Endothelial cell (in vitro differentiated cells): ENCODE data around the gene WDFY4. TPM values are rescaled to one million over a fixed set of nuclear protein-coding genes. Genes with fewer than 3 reads are reported as not detected.

Experiments used
- DNase-seq: peaks from one replicate; pipeline ENCODE4 v3.0.0; 2021; ENCODE audit warnings: low spot score
- H3K27ac Mint-ChIP-seq: one replicate; pipeline ENCODE4 v1.8.0; 2021; ENCODE audit warnings: mixed read lengths, inconsistent platforms; ENCODE audit not compliant: unreplicated experiment
- H3K27me3 Mint-ChIP-seq: one replicate; pipeline ENCODE4 v1.8.0; 2021; ENCODE audit warnings: mild to moderate bottlenecking, moderate library complexity, mixed read lengths, inconsistent platforms; ENCODE audit not compliant: unreplicated experiment
- H3K36me3 Mint-ChIP-seq: one replicate; pipeline ENCODE4 v1.8.0; 2021; ENCODE audit warnings: mild to moderate bottlenecking, low read depth, mixed read lengths, inconsistent platforms; ENCODE audit not compliant: unreplicated experiment
- H3K4me1 Mint-ChIP-seq: one replicate; pipeline ENCODE4 v1.8.0; 2021; ENCODE audit warnings: mild to moderate bottlenecking, mixed read lengths, inconsistent platforms; ENCODE audit not compliant: unreplicated experiment
- H3K4me3 Mint-ChIP-seq: one replicate; pipeline ENCODE4 v1.8.0; 2021; ENCODE audit warnings: mild to moderate bottlenecking, mixed read lengths, inconsistent platforms; ENCODE audit not compliant: unreplicated experiment
- H3K9me3 Mint-ChIP-seq: one replicate; pipeline ENCODE4 v1.8.0; 2021; ENCODE audit warnings: mixed read lengths, inconsistent platforms; ENCODE audit not compliant: unreplicated experiment
- CTCF ChIP-seq: fragments of 200-600 bp; sonication (generic); IDR thresholded peaks from one replicate; pipeline ENCODE4 v1.5.0; 2021; ENCODE audit warnings: antibody characterized with exemption; ENCODE audit not compliant: unreplicated experiment
- total RNA-seq: library from RNA; stranded (reverse); fragmentation: NEBNext Ultra II Directional; extraction: Animal tissue kit (Norgen Biotek cat#: 25700); gene quantifications from one replicate; pipeline ENCODE4 v1.2.1, GENCODE V29; 2021; ENCODE audit not compliant: unreplicated experiment

The WDFY4 gene
- total RNA-seq, 1 donor from 2014 or later = 0.54 TPM

- Mint-ChIP-seq H3K4me1 (peaks cover 5% of the 10 kb centered on the region), H3K4me3 (no peak overlapping the region), H3K27me3 (no peaks in the 10 kb centered on the region), H3K9me3 (no peaks in the 10 kb centered on the region), H3K36me3 (no peaks in the 10 kb centered on the region), H3K27ac (no peak overlapping the region)
- no peak for DNase-seq
- no peak for TF ChIP-seq CTCF
Observed at GRCh38 chr10:48740015-48740707, 55.5 kb downstream of the WDFY4 start.

- no peaks in the 10 kb centered on the region for H3K36me3 Mint-ChIP-seq
- no peak for DNase-seq
- H3K9me3 Mint-ChIP-seq = no peaks in the 10 kb centered on the region
- H3K27me3 Mint-ChIP-seq = no peaks in the 10 kb centered on the region
- H3K4me1 Mint-ChIP-seq = peaks cover 5% of the 10 kb centered on the region
- no peak overlapping the region for H3K27ac Mint-ChIP-seq
- H3K4me3 Mint-ChIP-seq = no peak overlapping the region
- TF ChIP-seq CTCF = no peak
Observed at GRCh38 chr10:48740988-48741387, 56.3 kb downstream of the WDFY4 start.

GRCh38 chr10:48742891-48743860 is 58.5 kb downstream of the WDFY4 start:
- Mint-ChIP-seq H3K36me3 (no peaks in the 10 kb centered on the region), H3K4me3 (no peak overlapping the region), H3K27me3 (no peaks in the 10 kb centered on the region), H3K27ac (no peak overlapping the region), H3K4me1 (peaks cover 5% of the 10 kb centered on the region), H3K9me3 (no peaks in the 10 kb centered on the region)
- DNase-seq = no peak
- TF ChIP-seq CTCF = no peak

GRCh38 chr10:48744587-48744986 is 59.9 kb downstream of the WDFY4 start:
- H3K27ac Mint-ChIP-seq = no peak overlapping the region
- H3K27me3 Mint-ChIP-seq = no peaks in the 10 kb centered on the region
- H3K4me3 Mint-ChIP-seq = no peak overlapping the region

More at GRCh38 chr10:48744587-48744986, 59.9 kb downstream of the WDFY4 start:
- Mint-ChIP-seq H3K9me3 (no peaks in the 10 kb centered on the region), H3K4me1 (peaks cover 5% of the 10 kb centered on the region), H3K36me3 (no peaks in the 10 kb centered on the region)
- DNase-seq = no peak
- no peak for TF ChIP-seq CTCF
